GM21529 (cell line): ENCODE results near the gene LAMA3.

ENCODE experiments used
- ATAC-seq: cut with Tn5 transposase; IDR thresholded peaks from one replicate; pipeline ENCODE4 v1.9.1; 2021; ENCODE audit not compliant: unreplicated experiment

Gene LAMA3

GRCh38 chr18:23872701-23873550 is 183.7 kb downstream of the LAMA3 start:
- ATAC-seq: no peak

- ATAC-seq: no peak
Observed at GRCh38 chr18:23875966-23876895, 187.0 kb downstream of the LAMA3 start.

GRCh38 chr18:23876921-23877320 is 187.7 kb downstream of the LAMA3 start:
- no peak for ATAC-seq

- ATAC-seq: no peak
Observed at GRCh38 chr18:23877371-23877770, 188.1 kb downstream of the LAMA3 start.

GRCh38 chr18:23878336-23878900 is 189.2 kb downstream of the LAMA3 start:
- no peak for ATAC-seq

DNA sequence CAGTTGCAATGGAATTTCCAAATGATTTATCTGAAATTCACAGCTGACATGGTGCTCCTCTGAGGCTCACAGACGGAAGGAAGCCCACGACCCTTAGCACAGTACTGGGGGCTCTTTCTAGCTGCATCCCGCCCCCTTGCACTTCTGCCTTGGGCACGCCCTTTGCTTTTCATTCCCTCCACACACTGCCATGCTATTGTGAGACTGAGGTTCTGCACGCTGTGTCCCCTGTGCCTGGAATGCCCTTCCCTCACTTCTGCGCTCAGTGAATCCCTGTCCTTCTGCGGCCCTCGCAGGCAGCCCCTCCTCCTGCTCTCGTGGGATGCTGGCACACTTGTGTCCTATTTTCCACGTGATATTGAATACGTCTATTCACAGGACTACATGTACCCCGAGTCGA is 189.9 kb downstream of the LAMA3 start:
- no peak for ATAC-seq

DNA sequence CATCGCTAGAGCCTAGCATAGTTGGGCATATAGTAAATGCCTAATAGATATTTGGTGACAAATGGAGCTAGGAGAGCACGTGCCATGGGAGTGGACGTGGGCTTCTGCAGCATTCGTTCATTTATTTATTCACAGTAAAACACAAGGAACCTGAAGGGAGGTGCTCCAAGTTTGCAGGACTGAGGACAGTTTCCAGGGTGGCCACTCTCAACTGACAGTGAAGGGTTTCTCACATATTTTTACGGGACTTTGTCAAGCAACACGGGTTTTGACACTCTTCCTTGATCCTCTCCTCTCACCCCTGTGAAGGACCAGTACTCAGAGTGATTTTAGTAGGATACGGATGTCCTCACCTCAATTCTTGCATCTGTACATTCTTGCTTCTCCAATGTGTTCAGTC is 190.3 kb downstream of the LAMA3 start:
- no peak for ATAC-seq

DNA sequence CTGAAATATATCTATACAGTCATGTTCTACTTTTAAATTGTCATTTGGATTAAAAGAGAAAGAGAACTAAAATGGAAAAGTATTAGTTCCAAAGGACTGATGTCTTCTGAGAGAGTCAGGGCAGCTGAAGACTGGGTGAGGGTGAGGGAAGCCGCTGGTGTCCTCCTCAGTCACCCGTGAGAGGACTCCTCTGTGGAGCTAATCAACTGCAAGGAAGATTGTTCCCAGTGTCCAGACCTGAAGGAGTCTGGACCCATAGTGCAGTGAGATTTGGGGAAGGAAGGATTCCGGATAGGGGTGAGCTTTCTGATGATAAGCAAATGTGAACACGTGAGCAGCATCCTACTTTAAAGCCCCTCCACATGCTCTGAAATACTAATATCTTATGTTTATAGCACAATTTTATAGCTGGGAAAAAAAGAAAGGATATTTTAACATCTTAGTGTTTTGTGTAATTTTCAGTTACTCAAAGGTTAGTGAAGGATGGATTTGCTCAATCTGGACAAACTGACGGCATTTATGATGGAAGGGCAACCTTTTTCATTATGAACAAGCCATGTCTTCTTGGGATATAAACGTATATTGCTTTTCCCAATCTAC is 190.8 kb downstream of the LAMA3 start:
- no peak for ATAC-seq

DNA sequence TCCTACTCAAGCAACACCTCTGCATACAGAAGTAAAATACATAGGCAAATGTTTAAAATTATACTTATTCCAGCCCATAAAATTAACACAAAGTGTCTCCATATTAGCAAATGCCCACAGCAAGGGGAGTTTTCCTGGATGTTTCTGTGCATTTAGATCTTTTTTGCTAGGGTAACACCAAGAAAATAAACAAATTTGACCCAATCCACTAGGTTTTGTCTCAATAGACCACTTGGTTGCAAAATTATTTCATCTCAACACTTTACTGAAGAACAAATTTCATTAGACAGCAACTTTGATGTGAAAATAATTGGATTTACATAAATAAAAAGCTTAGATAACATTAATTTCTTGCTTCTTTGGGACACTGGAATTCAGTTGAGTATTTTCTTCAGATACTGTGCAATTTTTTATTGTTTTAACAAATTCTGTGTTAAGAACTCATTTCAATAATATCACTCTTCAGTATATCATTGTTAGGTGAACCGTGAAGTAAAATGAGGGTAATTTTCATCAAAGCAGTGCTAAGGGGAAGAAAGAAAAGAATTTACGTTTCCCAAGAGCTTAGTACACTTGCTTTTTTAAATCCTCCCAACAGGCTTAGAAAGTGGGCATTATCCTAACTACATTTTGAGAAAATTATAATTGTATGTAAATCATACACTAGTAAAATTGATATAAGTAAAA is 191.8 kb downstream of the LAMA3 start:
- no peak for ATAC-seq

DNA sequence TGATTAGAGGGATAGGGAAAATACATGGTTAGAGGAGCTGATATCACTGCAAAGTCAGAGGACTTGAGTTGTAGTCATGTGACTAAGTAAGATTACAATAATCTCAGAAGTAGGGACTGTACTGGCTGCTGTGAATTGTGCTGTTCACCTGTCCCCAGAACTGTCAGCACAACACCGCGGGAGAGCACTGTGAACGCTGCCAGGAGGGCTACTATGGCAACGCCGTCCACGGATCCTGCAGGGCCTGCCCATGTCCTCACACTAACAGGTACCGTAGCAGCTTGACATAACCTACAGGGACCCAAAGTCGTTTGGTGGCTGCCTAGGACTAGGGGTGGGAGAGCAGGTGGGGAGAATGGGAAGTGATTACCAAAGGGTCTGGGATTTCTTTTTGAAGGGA is 192.5 kb downstream of the LAMA3 start:
- ATAC-seq: no peak

DNA sequence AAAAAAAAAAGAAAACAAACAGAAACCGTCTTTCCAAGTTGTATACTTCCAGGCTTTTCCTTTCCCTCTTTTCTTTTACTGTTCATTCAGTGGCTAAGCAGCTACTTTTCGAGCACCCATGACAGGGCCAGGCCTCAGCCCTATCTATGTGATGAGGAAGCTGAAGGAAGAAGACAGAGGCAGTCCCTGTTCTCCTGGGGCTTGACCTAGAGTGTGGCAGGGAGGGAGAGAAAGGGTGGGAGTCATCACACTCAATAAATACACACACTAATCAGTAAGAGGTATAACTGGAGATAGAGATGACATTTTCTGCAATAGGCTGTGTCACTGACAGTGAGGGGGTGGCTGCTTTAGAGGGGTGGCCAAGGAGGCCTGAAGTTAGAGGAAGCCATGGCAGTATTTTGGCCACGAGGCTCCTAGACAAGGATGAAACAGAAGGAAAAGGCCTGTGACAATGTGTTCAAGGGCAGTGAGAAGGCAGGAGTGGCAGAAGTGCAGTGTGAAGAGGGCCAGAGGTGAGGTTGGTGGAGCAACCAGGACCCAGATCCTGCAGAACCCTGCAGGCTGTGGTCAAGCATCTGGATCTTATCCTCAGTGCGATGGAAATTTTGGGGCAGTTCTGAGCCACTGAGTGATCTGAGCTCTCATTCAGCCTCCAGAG is 193.5 kb downstream of the LAMA3 start:
- ATAC-seq: no peak

- ATAC-seq: no peak
Observed at GRCh38 chr18:23883277-23883790, 194.1 kb downstream of the LAMA3 start.

GRCh38 chr18:23884681-23885375 is 195.6 kb downstream of the LAMA3 start:
- ATAC-seq: no peak

DNA sequence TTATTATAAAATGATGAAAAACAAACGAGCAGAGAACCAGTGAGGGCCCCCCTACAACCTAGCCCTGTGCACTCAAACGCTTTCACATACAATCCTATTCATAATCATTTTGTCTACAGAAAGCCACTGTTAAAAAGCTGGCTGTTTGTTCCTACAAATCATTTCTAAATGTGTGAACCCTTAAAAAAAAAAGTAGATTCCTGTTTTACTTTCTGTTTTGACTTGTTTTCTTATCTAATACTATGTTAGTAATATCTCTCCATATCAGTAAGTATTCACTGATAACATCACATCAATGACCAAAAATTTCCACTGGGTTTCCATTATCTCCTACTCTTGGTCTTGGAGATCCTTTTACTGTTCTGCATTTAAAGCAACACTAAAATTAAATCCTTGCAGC is 196.5 kb downstream of the LAMA3 start:
- no peak for ATAC-seq

GRCh38 chr18:23887035-23887434 is 197.8 kb downstream of the LAMA3 start:
- no peak for ATAC-seq

DNA sequence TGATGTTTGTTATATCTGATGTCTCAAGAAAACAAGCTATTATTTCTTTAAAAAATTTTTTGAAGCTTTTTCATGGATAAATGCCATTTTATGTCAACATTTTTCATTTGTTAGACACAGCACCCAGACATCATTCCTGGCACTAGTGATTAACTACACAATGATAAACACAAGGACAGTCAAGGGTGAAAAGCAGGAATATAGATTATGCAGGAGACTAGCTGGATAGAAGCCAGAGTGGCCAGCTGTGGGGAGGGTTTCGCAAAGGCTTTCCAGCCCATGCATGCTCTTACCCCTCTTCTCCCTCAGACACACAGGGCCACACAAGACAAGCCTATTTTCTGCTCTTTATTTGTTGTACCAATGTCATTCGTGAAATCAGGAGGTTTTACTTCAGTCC is 198.2 kb downstream of the LAMA3 start:
- no peak for ATAC-seq

DNA sequence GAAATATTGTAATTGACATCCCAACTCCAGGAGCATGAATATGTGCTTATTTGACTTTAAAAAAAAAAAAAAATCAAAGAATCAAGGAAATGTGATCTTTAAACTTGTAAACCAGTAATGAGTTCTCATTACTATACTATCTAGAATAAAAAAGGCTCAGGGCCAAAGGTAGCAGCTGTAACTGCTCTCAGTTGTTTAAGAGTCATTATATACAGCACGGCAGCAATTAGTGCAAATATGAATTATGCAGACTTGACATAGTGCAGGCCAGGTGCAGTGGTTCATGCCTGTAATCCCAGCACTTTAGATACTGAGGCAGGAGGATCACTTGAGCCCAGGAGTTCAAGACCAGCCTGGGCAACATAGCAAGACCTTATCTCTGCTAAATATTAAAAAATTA is 199.6 kb downstream of the LAMA3 start:
- no peak for ATAC-seq

- no peak for ATAC-seq
Observed at GRCh38 chr18:23889907-23890306, 200.7 kb downstream of the LAMA3 start.

GRCh38 chr18:23890589-23890988 is 201.3 kb downstream of the LAMA3 start:
- no peak for ATAC-seq
